Neural cell (in vitro differentiated cells): ENCODE measurements around the gene P3H2. TPM values are rescaled to one million over a fixed set of nuclear protein-coding genes. Genes with fewer than 3 reads are reported as not detected.

ENCODE experiments used
- H2AFZ ChIP-seq: fragments of 200-600, 300-800 bp; sonication (generic), shearing (Covaris generic); 2 replicates; pipeline ENCODE4 v1.6.0; 2014; ENCODE audit warnings: low read depth, mild to moderate bottlenecking, antibody characterized with exemption, low read length, moderate library complexity
- H3F3A ChIP-seq: fragments of 200-600 bp; shearing (Covaris generic); 2 replicates; pipeline ENCODE4 v1.6.1; 2016; ENCODE audit warnings: mild to moderate bottlenecking, moderate library complexity, mixed read lengths, antibody characterized with exemption, low read length; ENCODE audit not compliant: insufficient read depth, poor library complexity, severe bottlenecking
- H3K27ac ChIP-seq: fragments of 200-600, 300-800 bp; sonication (generic), shearing (Covaris generic); 2 replicates; pipeline ENCODE4 v1.5.1; 2014; ENCODE audit warnings: mild to moderate bottlenecking, low read length, moderate library complexity
- H3K27me3 ChIP-seq: fragments of 300-800, 200-600 bp; sonication (generic), shearing (Covaris generic); 2 replicates; pipeline ENCODE4 v1.6.0; 2014; ENCODE audit warnings: mild to moderate bottlenecking, low read depth, low read length, moderate library complexity; ENCODE audit not compliant: insufficient read depth
- H3K36me3 ChIP-seq: fragments of 300-800, 200-600 bp; sonication (generic), shearing (Covaris generic); 2 replicates; pipeline ENCODE4 v1.5.1; 2014; ENCODE audit warnings: mild to moderate bottlenecking, antibody characterized with exemption, low read length, moderate library complexity; ENCODE audit not compliant: insufficient read depth
- H3K4me2 ChIP-seq: fragments of 300-800, 200-600 bp; sonication (generic), shearing (Covaris generic); 2 replicates; pipeline ENCODE4 v1.6.0; 2014; ENCODE audit warnings: mild to moderate bottlenecking, low read length
- H3K4me3 ChIP-seq: fragments of 300-800, 200-600 bp; sonication (generic), shearing (Covaris generic); 2 replicates; pipeline ENCODE4 v1.5.1; 2014; ENCODE audit warnings: mild to moderate bottlenecking, low read length, moderate library complexity
- H3K79me2 ChIP-seq: fragments of 200-600 bp; shearing (Covaris generic); replicated peaks from 2 replicates; pipeline ENCODE4 v1.6.0; 2014; ENCODE audit warnings: mild to moderate bottlenecking, low read length, moderate library complexity; ENCODE audit not compliant: insufficient read depth
- H3K9ac ChIP-seq: fragments of 300-800, 200-600 bp; sonication (generic), shearing (Covaris generic); 2 replicates; pipeline ENCODE4 v1.6.1; 2016; ENCODE audit warnings: mild to moderate bottlenecking, low read length, mixed read lengths
- H3K9me2 ChIP-seq: fragments of 200-600 bp; shearing (Covaris generic); 2 replicates; pipeline ENCODE4 v1.6.1; 2016; ENCODE audit warnings: mild to moderate bottlenecking, low read length, mixed read lengths; ENCODE audit not compliant: insufficient read depth
- H3K9me3 ChIP-seq: fragments of 200-600, 300-800 bp; sonication (generic), shearing (Covaris generic); 2 replicates; pipeline ENCODE4 v1.6.1; 2016; ENCODE audit warnings: mild to moderate bottlenecking, mixed run types, low read length, moderate library complexity, mixed read lengths
- H4K20me1 ChIP-seq: fragments of 200-600 bp; shearing (Covaris generic); 2 replicates; pipeline ENCODE4 v1.6.1; 2016; ENCODE audit warnings: mild to moderate bottlenecking, mixed run types; ENCODE audit not compliant: insufficient read depth
- CTCF ChIP-seq: fragments of 450-650 bp; IDR thresholded peaks from 2 replicates; pipeline ENCODE4 v1.5.1; 2014; ENCODE audit warnings: antibody characterized with exemption, mild to moderate bottlenecking, moderate library complexity; ENCODE audit not compliant: poor library complexity, severe bottlenecking
- EP300 ChIP-seq: fragments of 450-650 bp; conservative IDR thresholded peaks from 2 replicates; pipeline ENCODE4 v1.6.1; 2014; ENCODE audit warnings: antibody characterized with exemption, mild to moderate bottlenecking, moderate library complexity; ENCODE audit not compliant: poor library complexity, severe bottlenecking
- EZH2 ChIP-seq: fragments of 200-600, 300-800 bp; shearing (Covaris generic), sonication (generic); IDR thresholded peaks from 2 replicates; pipeline ENCODE4 v1.6.1; 2014; ENCODE audit warnings: antibody characterized with exemption, low read length, borderline replicate concordance, mild to moderate bottlenecking; ENCODE audit not compliant: insufficient read depth, poor library complexity, severe bottlenecking
- MXI1 ChIP-seq: fragments of 450-650 bp; conservative IDR thresholded peaks from 2 replicates; pipeline ENCODE4 v1.6.1; 2014; ENCODE audit warnings: antibody characterized with exemption, mild to moderate bottlenecking; ENCODE audit not compliant: poor library complexity, severe bottlenecking
- POLR2AphosphoS5 ChIP-seq: IDR thresholded peaks from 2 replicates; pipeline ENCODE4 v1.6.1; 2012
- RAD21 ChIP-seq: fragments of 450-650 bp; conservative IDR thresholded peaks from 2 replicates; pipeline ENCODE4 v1.6.1; 2014; ENCODE audit warnings: antibody characterized with exemption, mild to moderate bottlenecking, moderate library complexity
- REST ChIP-seq: IDR thresholded peaks from 2 replicates; pipeline ENCODE4 v1.6.1; 2012; ENCODE audit warnings: borderline replicate concordance
- SMC3 ChIP-seq: fragments of 450-650 bp; conservative IDR thresholded peaks from 2 replicates; pipeline ENCODE4 v1.6.1; 2014; ENCODE audit warnings: antibody characterized with exemption, mild to moderate bottlenecking, moderate library complexity; ENCODE audit not compliant: poor library complexity
- TAF1 ChIP-seq: IDR thresholded peaks from 2 replicates; pipeline ENCODE4 v1.6.1; 2012; ENCODE audit warnings: low read depth
- polyA plus RNA-seq: library from polyadenylated mRNA; depleted of rRNA; stranded (reverse); fragments of >200 nt; gene quantifications from 2 replicates; pipeline ENCODE4 v1.2.3, GENCODE V29; 2014

Gene P3H2
- polyA plus RNA-seq, 1 donor from 2014 or later = 0.68 TPM

- no peak for TF ChIP-seq EP300
- TF ChIP-seq RAD21 = no peak
- no peaks in the 10 kb centered on the region for H4K20me1 ChIP-seq
- H3K27ac ChIP-seq = no peak overlapping the region
- H3K9me2 ChIP-seq = no peaks in the 10 kb centered on the region
- H2AFZ ChIP-seq = no peak overlapping the region
- no peak overlapping the region for H3K4me2 ChIP-seq
- H3F3A ChIP-seq = no peaks in the 10 kb centered on the region
- no peaks in the 10 kb centered on the region for H3K36me3 ChIP-seq
- H3K27me3 ChIP-seq = no peaks in the 10 kb centered on the region
- no peaks in the 10 kb centered on the region for H3K79me2 ChIP-seq
- no peak overlapping the region for H3K4me3 ChIP-seq
- no peaks in the 10 kb centered on the region for H3K9me3 ChIP-seq
- H3K9ac ChIP-seq = no peak overlapping the region
Observed at GRCh38 chr3:190131329-190131728, 10.6 kb upstream of the P3H2 start.

DNA sequence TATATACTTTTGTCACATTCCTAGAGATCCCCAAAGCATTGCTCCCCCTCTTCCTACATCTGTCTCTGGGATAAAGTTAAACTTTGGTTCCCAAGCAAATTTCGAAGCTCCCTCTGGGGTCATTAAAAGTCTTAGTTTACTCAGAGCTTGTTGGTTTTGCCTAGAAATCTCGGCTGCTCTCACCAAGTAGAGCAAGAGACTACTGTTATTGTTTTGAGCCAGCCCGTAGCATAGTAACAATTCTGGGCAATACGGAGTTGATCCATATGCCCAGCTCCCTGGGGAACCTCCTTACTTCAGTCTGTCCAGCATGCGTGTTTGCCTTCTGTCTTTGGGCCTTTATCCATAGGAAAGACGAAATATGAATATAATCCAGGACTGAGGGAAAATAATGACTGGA, 10.0 kb upstream of the P3H2 start:
- no peak overlapping the region for H3K27ac ChIP-seq
- no peaks in the 10 kb centered on the region for H3K9me3 ChIP-seq
- no peak overlapping the region for H2AFZ ChIP-seq
- H3K79me2 ChIP-seq = no peaks in the 10 kb centered on the region
- H4K20me1 ChIP-seq = no peaks in the 10 kb centered on the region
- H3K9me2 ChIP-seq = no peaks in the 10 kb centered on the region
- H3F3A ChIP-seq = no peaks in the 10 kb centered on the region
- no peaks in the 10 kb centered on the region for H3K27me3 ChIP-seq
- no peaks in the 10 kb centered on the region for H3K36me3 ChIP-seq
- H3K9ac ChIP-seq = no peak overlapping the region
- TF ChIP-seq EP300 (no peak), RAD21 (no peak), EZH2 (no peak), CTCF (no peak), TAF1 (no peak), POLR2AphosphoS5 (no peak), REST (no peak), SMC3 (no peak), MXI1 (no peak)
- no peak overlapping the region for H3K4me3 ChIP-seq
- H3K4me2 ChIP-seq = no peak overlapping the region

DNA sequence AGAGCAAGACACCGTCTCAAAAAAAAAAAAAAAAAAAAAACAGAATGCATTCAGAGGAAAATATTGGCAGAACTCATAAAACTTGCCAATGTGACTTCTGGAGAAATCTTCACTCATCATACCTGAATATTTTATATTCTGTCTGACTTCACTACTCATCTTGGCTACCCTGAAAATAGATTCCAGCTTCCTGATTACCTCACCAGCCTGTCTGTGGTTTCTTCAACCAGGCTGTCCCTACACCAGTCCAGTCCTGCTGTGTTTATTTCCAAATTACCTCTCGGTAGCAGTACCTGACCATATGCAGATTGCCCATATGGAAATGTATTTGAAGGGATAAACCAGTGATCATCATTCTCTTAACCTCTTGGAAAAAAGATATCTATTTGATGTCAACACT, 9.3 kb upstream of the P3H2 start:
- Histone ChIP-seq H3K9ac (no peak overlapping the region), H3K4me2 (no peak overlapping the region), H3K79me2 (no peaks in the 10 kb centered on the region), H3K9me3 (no peaks in the 10 kb centered on the region), H3K27me3 (no peaks in the 10 kb centered on the region), H3F3A (no peaks in the 10 kb centered on the region), H3K4me3 (no peak overlapping the region), H4K20me1 (no peaks in the 10 kb centered on the region), H3K36me3 (no peaks in the 10 kb centered on the region), H2AFZ (no peak overlapping the region), H3K9me2 (no peaks in the 10 kb centered on the region), H3K27ac (no peak overlapping the region)
- TF ChIP-seq REST = no peak
- TF ChIP-seq TAF1 = no peak
- no peak for TF ChIP-seq EZH2
- TF ChIP-seq POLR2AphosphoS5 = no peak
- TF ChIP-seq MXI1 = no peak
- no peak for TF ChIP-seq SMC3
- no peak for TF ChIP-seq RAD21
- TF ChIP-seq CTCF = no peak
- no peak for TF ChIP-seq EP300
